ENCODE results near the gene TRANK1. TPM values are rescaled to one million over a fixed set of nuclear protein-coding genes. Genes with fewer than 3 reads are reported as not detected.

The TRANK1 gene
- polyA plus RNA-seq, 1 donor (not counting 4 experiments of a cell fraction or from before 2014, with no cell fraction given), result 3.2 TPM

DNA sequence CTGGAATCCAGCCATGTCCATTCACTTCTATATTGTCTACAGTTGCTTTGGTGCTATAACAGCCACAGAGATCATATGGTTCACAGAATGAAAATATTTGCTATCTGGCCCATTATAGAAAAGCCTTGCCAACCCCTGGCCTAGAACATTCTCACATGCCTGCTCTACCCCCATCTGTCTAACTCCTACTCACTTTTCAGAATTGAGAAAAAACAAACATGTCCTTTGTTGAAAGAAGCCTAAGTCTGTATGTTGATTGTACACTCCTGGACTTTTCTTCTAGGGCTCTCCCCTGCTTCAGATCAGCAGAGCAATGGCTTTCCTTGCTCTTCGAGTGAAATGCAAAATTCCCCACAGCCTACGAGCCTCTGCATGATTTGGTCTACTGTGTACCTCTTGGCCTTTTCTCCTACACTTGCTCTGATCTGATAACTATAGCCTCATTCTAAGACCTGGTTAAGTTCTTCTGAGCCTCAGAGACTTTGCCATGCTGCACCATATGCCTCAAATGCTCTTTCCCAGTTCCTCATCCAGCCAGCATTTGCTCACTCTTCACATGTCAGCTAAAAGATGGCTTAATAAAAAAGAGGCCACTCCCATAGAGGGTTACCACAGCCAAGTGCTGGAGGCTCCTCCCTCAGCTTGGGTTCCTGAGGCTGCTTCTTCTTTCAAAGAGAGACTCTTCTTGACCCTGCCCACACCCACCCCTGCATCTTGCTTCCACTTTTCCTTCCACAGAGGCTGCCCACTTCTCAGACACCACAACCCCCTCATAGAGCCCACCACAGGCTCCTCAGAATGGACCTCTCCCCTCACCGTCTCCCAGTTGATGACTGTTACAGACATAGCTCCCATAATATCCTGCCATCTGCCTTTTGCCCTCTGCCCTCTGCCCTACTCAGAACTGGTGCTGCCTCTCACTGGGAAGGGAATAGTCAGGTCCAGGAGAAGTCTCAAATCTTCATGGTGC is 157.6 kb downstream of the TRANK1 start:
- no peak overlapping the region for H3K4me2 ChIP-seq (ENCODE audit: control insufficient read depth, extremely low read depth, insufficient read depth, low read depth, low read length)
- H3K9ac ChIP-seq (ENCODE audit: control insufficient read depth, extremely low read depth, insufficient read depth, low read length), result no peak overlapping the region
- no peaks in the 10 kb centered on the region for H3K9me3 ChIP-seq (ENCODE audit: control insufficient read depth, low read depth, low read length)
- no peak overlapping the region for H3K4me3 ChIP-seq (ENCODE audit: control insufficient read depth in 2 of 3, extremely low read depth in 1 of 3, insufficient read depth in 2 of 3, low read depth in 1 of 3, low read length in 3 of 3)
- H3K79me2 ChIP-seq (ENCODE audit: control insufficient read depth, insufficient read depth, low read length), result no peaks in the 10 kb centered on the region
- no peak for TF ChIP-seq EZH2 (IDR thresholded peaks at IDR 0.05; ENCODE audit: low read length)
- TF ChIP-seq, protein P1, sequence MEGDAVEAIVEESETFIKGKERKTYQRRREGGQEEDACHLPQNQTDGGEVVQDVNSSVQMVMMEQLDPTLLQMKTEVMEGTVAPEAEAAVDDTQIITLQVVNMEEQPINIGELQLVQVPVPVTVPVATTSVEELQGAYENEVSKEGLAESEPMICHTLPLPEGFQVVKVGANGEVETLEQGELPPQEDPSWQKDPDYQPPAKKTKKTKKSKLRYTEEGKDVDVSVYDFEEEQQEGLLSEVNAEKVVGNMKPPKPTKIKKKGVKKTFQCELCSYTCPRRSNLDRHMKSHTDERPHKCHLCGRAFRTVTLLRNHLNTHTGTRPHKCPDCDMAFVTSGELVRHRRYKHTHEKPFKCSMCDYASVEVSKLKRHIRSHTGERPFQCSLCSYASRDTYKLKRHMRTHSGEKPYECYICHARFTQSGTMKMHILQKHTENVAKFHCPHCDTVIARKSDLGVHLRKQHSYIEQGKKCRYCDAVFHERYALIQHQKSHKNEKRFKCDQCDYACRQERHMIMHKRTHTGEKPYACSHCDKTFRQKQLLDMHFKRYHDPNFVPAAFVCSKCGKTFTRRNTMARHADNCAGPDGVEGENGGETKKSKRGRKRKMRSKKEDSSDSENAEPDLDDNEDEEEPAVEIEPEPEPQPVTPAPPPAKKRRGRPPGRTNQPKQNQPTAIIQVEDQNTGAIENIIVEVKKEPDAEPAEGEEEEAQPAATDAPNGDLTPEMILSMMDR (optimal IDR thresholded peaks at IDR 0.05 in 1 of 3, IDR thresholded peaks at IDR 0.05 in 1 of 3, conservative IDR thresholded peaks at IDR 0.05 in 1 of 3; ENCODE audit: extremely low read depth in 1 of 3, insufficient read depth in 2 of 3, low read length in 3 of 3), result no peak
- H3K27ac ChIP-seq (ENCODE audit: control insufficient read depth, insufficient read depth, low read length), result no peak overlapping the region
- H3K9me1 ChIP-seq (ENCODE audit: control insufficient read depth, extremely low read depth, insufficient read depth, low read length), result no peaks in the 10 kb centered on the region
- H3K27me3 ChIP-seq (ENCODE audit: control insufficient read depth, extremely low read depth, insufficient read depth, low read length), result no peaks in the 10 kb centered on the region
- DNase-seq (ENCODE audit: low read depth, low spot score) (no peak), FAIRE-seq (no peak)
- no peaks in the 10 kb centered on the region for H3K4me1 ChIP-seq (ENCODE audit: control insufficient read depth, extremely low read depth, insufficient read depth, low read length)
- H2AFZ ChIP-seq (ENCODE audit: control insufficient read depth, low read length), result no peak overlapping the region
- no peaks in the 10 kb centered on the region for H3K36me3 ChIP-seq (ENCODE audit: control insufficient read depth in 2 of 2, extremely low read depth in 1 of 2, insufficient read depth in 2 of 2, low read length in 2 of 2)
- dilution Hi-C loops (cut with MboI; ENCODE audit: extremely low pct_ligation_motif_present, low sequenced_read_pairs), result no loop called here
- H4K20me1 ChIP-seq (ENCODE audit: control insufficient read depth, extremely low read depth, insufficient read depth, low read length), result no peaks in the 10 kb centered on the region

DNA sequence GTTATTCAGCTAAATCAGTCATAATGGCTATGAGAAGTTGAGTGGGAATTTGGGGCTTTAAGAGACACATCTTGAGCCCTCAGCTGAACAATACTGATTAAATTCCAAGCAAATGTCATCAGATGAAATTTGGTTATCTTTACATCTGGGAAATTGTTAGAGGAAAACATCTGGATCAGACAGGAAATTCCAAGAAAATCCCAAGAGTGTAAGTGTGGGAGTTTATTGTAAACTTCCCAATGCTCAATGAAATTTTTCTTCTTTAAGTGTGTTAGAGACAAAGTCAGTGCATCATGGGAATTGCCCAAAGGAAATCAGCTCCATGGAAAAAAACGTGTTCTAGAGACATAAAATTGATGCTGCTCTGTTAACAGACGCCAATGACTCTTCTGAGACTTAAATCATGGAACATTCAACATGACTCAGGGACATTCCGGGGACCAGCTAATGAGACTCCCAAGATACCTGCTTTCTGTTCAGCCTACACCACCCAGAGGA is 160.7 kb downstream of the TRANK1 start:
- Histone ChIP-seq H3K27ac (ENCODE audit: control insufficient read depth, insufficient read depth, low read length) (no peak overlapping the region), H3K4me2 (ENCODE audit: control insufficient read depth, extremely low read depth, insufficient read depth, low read depth, low read length) (no peak overlapping the region), H2AFZ (ENCODE audit: control insufficient read depth, low read length) (no peak overlapping the region), H3K9ac (ENCODE audit: control insufficient read depth, extremely low read depth, insufficient read depth, low read length) (no peak overlapping the region), H3K36me3 (ENCODE audit: control insufficient read depth in 2 of 2, extremely low read depth in 1 of 2, insufficient read depth in 2 of 2, low read length in 2 of 2) (no peaks in the 10 kb centered on the region), H3K4me3 (ENCODE audit: control insufficient read depth in 2 of 3, extremely low read depth in 1 of 3, insufficient read depth in 2 of 3, low read depth in 1 of 3, low read length in 3 of 3) (no peak overlapping the region), H3K9me1 (ENCODE audit: control insufficient read depth, extremely low read depth, insufficient read depth, low read length) (no peaks in the 10 kb centered on the region), H3K4me1 (ENCODE audit: control insufficient read depth, extremely low read depth, insufficient read depth, low read length) (no peaks in the 10 kb centered on the region), H3K79me2 (ENCODE audit: control insufficient read depth, insufficient read depth, low read length) (no peaks in the 10 kb centered on the region), H3K9me3 (ENCODE audit: control insufficient read depth, low read depth, low read length) (no peaks in the 10 kb centered on the region), H3K27me3 (ENCODE audit: control insufficient read depth, extremely low read depth, insufficient read depth, low read length) (no peaks in the 10 kb centered on the region), H4K20me1 (ENCODE audit: control insufficient read depth, extremely low read depth, insufficient read depth, low read length) (no peaks in the 10 kb centered on the region)
- no peak for TF ChIP-seq EZH2 (IDR thresholded peaks at IDR 0.05; ENCODE audit: low read length)
- TF ChIP-seq, protein P1 (optimal IDR thresholded peaks at IDR 0.05 in 1 of 3, IDR thresholded peaks at IDR 0.05 in 1 of 3, conservative IDR thresholded peaks at IDR 0.05 in 1 of 3; ENCODE audit: extremely low read depth in 1 of 3, insufficient read depth in 2 of 3, low read length in 3 of 3), result no peak
- DNase-seq (ENCODE audit: low read depth, low spot score) (no peak), FAIRE-seq (no peak)
- dilution Hi-C loops (cut with MboI; ENCODE audit: extremely low pct_ligation_motif_present, low sequenced_read_pairs), result no loop called here

Data from keratinocyte (primary cell).